ENCODE results near the gene UBE2D1.

UBE2D1 gene

GRCh38 chr10:58334817-58335305, at the start of gene UBE2D1:
Gene UBE2D1, plus strand, starts transcription at chr10:58335006. Its CDS starts 196 bp downstream, at chr10:58335202.
- peak; percentile 74 to 81 for DNase-seq (ENCODE audit: low read depth in 2 of 2)
- H3K4me3 ChIP-seq (replicated peaks in 1 of 2; ENCODE audit: low read depth in 2 of 2, low read length in 2 of 2): peak within 1 kb of the TSS; percentile 79 to 82
- TF ChIP-seq CTCF (IDR thresholded peaks at IDR 0.05; ENCODE audit: low read depth, low read length): no peak

- peak; percentile 76 for TF ChIP-seq CTCF (IDR thresholded peaks at IDR 0.05; ENCODE audit: low read depth, low read length)
- peak; percentile 76 to 81 for DNase-seq (ENCODE audit: low read depth in 2 of 2)
- no peak overlapping the region for H3K4me3 ChIP-seq (replicated peaks in 1 of 2; ENCODE audit: low read depth in 2 of 2, low read length in 2 of 2)
Observed at GRCh38 chr10:58291538-58292174, 43.1 kb upstream of the UBE2D1 start.

GRCh38 chr10:58293989-58294388, 40.8 kb upstream of the UBE2D1 start:
- no peak for TF ChIP-seq CTCF (IDR thresholded peaks at IDR 0.05; ENCODE audit: low read depth, low read length)
- no peak overlapping the region for H3K4me3 ChIP-seq (replicated peaks in 1 of 2; ENCODE audit: low read depth in 2 of 2, low read length in 2 of 2)
- no peak for DNase-seq (ENCODE audit: low read depth in 2 of 2)

GRCh38 chr10:58299580-58299979, 35.2 kb upstream of the UBE2D1 start:
- peak; percentile 68 to 69 for DNase-seq (ENCODE audit: low read depth in 2 of 2)
- peak; percentile 88 for TF ChIP-seq CTCF (IDR thresholded peaks at IDR 0.05; ENCODE audit: low read depth, low read length)
- no peak overlapping the region for H3K4me3 ChIP-seq (replicated peaks in 1 of 2; ENCODE audit: low read depth in 2 of 2, low read length in 2 of 2)

GRCh38 chr10:58300676-58301075, 34.1 kb upstream of the UBE2D1 start:
- H3K4me3 ChIP-seq (replicated peaks in 1 of 2; ENCODE audit: low read depth in 2 of 2, low read length in 2 of 2): no peak overlapping the region
- no peak for TF ChIP-seq CTCF (IDR thresholded peaks at IDR 0.05; ENCODE audit: low read depth, low read length)
- no peak for DNase-seq (ENCODE audit: low read depth in 2 of 2)

- no peak overlapping the region for H3K4me3 ChIP-seq (replicated peaks in 1 of 2; ENCODE audit: low read depth in 2 of 2, low read length in 2 of 2)
- no peak for DNase-seq (ENCODE audit: low read depth in 2 of 2)
- TF ChIP-seq CTCF (IDR thresholded peaks at IDR 0.05; ENCODE audit: low read depth, low read length): no peak
Observed at GRCh38 chr10:58302254-58302653, 32.6 kb upstream of the UBE2D1 start.

Data from cardiac fibroblast (primary cell).